Hematopoietic multipotent progenitor cell treated with erythropoietin and hydrocortisone succinate and interleukin-3 and kit ligand, for 17 days (in vitro differentiated cells): ENCODE results near the gene HIVEP2.

Experiments used
- DNase-seq: peaks from one replicate; pipeline ENCODE4 v3.0.0-alpha.2; 2015; ENCODE audit warnings: low spot score

The HIVEP2 gene

GRCh38 chr6:142816486-142816885 is 128.5 kb downstream of the HIVEP2 start:
- DNase-seq, result no peak

GRCh38 chr6:142816031-142816430 is 128.9 kb downstream of the HIVEP2 start:
- DNase-seq, result no peak

GRCh38 chr6:142811923-142812322 is 133.1 kb downstream of the HIVEP2 start:
- no peak for DNase-seq

- DNase-seq, result no peak
Measured at GRCh38 chr6:142810952-142811514, 133.9 kb downstream of the HIVEP2 start.

- no peak for DNase-seq
Measured at GRCh38 chr6:142809947-142810346, 135.0 kb downstream of the HIVEP2 start.

- DNase-seq, result no peak
Measured at GRCh38 chr6:142808405-142809061, 136.4 kb downstream of the HIVEP2 start.

GRCh38 chr6:142805042-142805441 is 139.9 kb downstream of the HIVEP2 start:
- DNase-seq, result no peak

- no peak for DNase-seq
Measured at GRCh38 chr6:142804490-142804889, 140.5 kb downstream of the HIVEP2 start.

- DNase-seq, result no peak
Measured at GRCh38 chr6:142803495-142804058, 141.4 kb downstream of the HIVEP2 start.

- no peak for DNase-seq
Measured at GRCh38 chr6:142803032-142803431, 141.9 kb downstream of the HIVEP2 start.

- no peak for DNase-seq
Measured at GRCh38 chr6:142802124-142802523, 142.9 kb downstream of the HIVEP2 start.

- no peak for DNase-seq
Measured at GRCh38 chr6:142800240-142800639, 144.7 kb downstream of the HIVEP2 start.

- DNase-seq, result no peak
Measured at GRCh38 chr6:142799639-142800038, 145.3 kb downstream of the HIVEP2 start.

GRCh38 chr6:142797159-142797558 is 147.8 kb downstream of the HIVEP2 start:
- DNase-seq, result no peak

- no peak for DNase-seq
Measured at GRCh38 chr6:142796571-142796970, 148.4 kb downstream of the HIVEP2 start.

GRCh38 chr6:142796024-142796423 is 149.0 kb downstream of the HIVEP2 start:
- DNase-seq, result no peak

GRCh38 chr6:142794424-142794823 is 150.6 kb downstream of the HIVEP2 start:
- DNase-seq, result no peak

GRCh38 chr6:142790257-142790656 is 154.7 kb downstream of the HIVEP2 start:
- no peak for DNase-seq

- no peak for DNase-seq
Measured at GRCh38 chr6:142787422-142787821, 157.6 kb downstream of the HIVEP2 start.

- DNase-seq, result no peak
Measured at GRCh38 chr6:142786476-142786875, 158.5 kb downstream of the HIVEP2 start.

- DNase-seq, result no peak
Measured at GRCh38 chr6:142784344-142784743, 160.6 kb downstream of the HIVEP2 start.

GRCh38 chr6:142783499-142783898 is 161.5 kb downstream of the HIVEP2 start:
- DNase-seq, result no peak

GRCh38 chr6:142781129-142781528 is 163.8 kb downstream of the HIVEP2 start:
- DNase-seq, result no peak
